ENCODE results near the gene PRELID3B.

The PRELID3B gene

GRCh38 chr20:59069026-59069425 is 26.4 kb upstream of the PRELID3B start:
- DNase-seq (ENCODE audit: low read depth): no peak
- no peak for TF ChIP-seq CTCF (IDR thresholded peaks at IDR 0.05; ENCODE audit: low read depth, low read length, missing control alignments)
- no peak overlapping the region for H3K4me3 ChIP-seq (ENCODE audit: low read depth, low read length)

- no peak for TF ChIP-seq CTCF (IDR thresholded peaks at IDR 0.05; ENCODE audit: low read depth, low read length, missing control alignments)
- no peak for DNase-seq (ENCODE audit: low read depth)
- H3K4me3 ChIP-seq (ENCODE audit: low read depth, low read length): no peak overlapping the region
These were observed 25.9 kb upstream of the PRELID3B start for GRCh38 chr20:59068534-59068933.

GRCh38 chr20:59064214-59064722 is 21.7 kb upstream of the PRELID3B start:
- no peak overlapping the region for H3K4me3 ChIP-seq (ENCODE audit: low read depth, low read length)
- no peak for TF ChIP-seq CTCF (IDR thresholded peaks at IDR 0.05; ENCODE audit: low read depth, low read length, missing control alignments)
- no peak for DNase-seq (ENCODE audit: low read depth)

- no peak overlapping the region for H3K4me3 ChIP-seq (ENCODE audit: low read depth, low read length)
- no peak for DNase-seq (ENCODE audit: low read depth)
- no peak for TF ChIP-seq CTCF (IDR thresholded peaks at IDR 0.05; ENCODE audit: low read depth, low read length, missing control alignments)
These were observed 21.0 kb upstream of the PRELID3B start for GRCh38 chr20:59063358-59064213.

- no peak overlapping the region for H3K4me3 ChIP-seq (ENCODE audit: low read depth, low read length)
These were observed 19.5 kb upstream of the PRELID3B start for GRCh38 chr20:59062081-59062480.

GRCh38 chr20:59055302-59055701 is 12.7 kb upstream of the PRELID3B start:
- TF ChIP-seq CTCF (IDR thresholded peaks at IDR 0.05; ENCODE audit: low read depth, low read length, missing control alignments): peak; percentile 38
- DNase-seq (ENCODE audit: low read depth): no peak
- H3K4me3 ChIP-seq (ENCODE audit: low read depth, low read length): no peak overlapping the region

More at GRCh38 chr20:59062081-59062480, 19.5 kb upstream of the PRELID3B start:
- no peak for TF ChIP-seq CTCF (IDR thresholded peaks at IDR 0.05; ENCODE audit: low read depth, low read length, missing control alignments)
- DNase-seq (ENCODE audit: low read depth): no peak

Measured in GM12864 (cell line).